Adipose tissue (tissue), 3 donors: ENCODE measurements around the gene XPR1. TPM values are rescaled to one million over a fixed set of nuclear protein-coding genes. Genes with fewer than 3 reads are reported as not detected.
"Not testable (repeated sequence)": the region's sequence is repeated elsewhere in the genome, so short reads cannot be mapped to it uniquely, and the experiment has no call there.

ENCODE experiments used
- H3K27ac ChIP-seq: one replicate; pipeline ENCODE4 v1.5.1; 2013; ENCODE audit warnings: low read depth, low read length
- WGBS, 3 donors: extraction: QIAGEN DNeasy Blood & Tissue Kit; methylation state at CpG; one replicate each; pipeline ENCODE4 v1.1.7; 2013; 5-methylcytosine and 5-hydroxymethylcytosine counted together
- polyA plus RNA-seq, 3 donors: library from polyadenylated mRNA; stranded (reverse); fragments of 200-250 nt; gene quantifications; one replicate each; pipeline ENCODE4 v1.2.3, GENCODE V29; 2013
- donor health status: healthy with polysubstance abuse.
- donor health status: Bipolar disorder and iron deficiency.
- donor health status: healthy.

XPR1 gene
- polyA plus RNA-seq, 3 donors: 3.6 to 5.4 (median 5.1) TPM

DNA sequence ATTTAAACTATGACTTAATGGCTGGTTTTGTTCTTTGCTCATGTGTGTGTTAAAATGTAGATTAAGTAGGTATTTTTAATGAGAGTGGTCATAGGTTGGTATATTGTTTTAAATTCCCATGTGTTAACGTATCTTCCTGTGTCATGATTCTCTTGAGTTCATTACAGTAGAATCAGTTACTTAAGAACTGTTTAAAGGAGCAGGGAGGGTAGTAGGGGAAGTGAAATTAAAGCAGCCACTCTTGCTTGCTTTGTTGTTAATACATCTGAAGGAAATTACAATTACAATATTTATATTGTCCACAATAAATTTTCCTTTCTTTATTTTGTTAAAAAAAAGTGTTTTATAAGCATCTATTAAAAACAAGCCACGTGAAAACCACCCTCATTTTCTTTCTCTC, 161.6 kb downstream of the XPR1 start:
- H3K27ac ChIP-seq: no peak overlapping the region
- WGBS, 3 donors: 63 to 77% (median 70%) methylated on average over 2 of the region's 2 CpGs

DNA sequence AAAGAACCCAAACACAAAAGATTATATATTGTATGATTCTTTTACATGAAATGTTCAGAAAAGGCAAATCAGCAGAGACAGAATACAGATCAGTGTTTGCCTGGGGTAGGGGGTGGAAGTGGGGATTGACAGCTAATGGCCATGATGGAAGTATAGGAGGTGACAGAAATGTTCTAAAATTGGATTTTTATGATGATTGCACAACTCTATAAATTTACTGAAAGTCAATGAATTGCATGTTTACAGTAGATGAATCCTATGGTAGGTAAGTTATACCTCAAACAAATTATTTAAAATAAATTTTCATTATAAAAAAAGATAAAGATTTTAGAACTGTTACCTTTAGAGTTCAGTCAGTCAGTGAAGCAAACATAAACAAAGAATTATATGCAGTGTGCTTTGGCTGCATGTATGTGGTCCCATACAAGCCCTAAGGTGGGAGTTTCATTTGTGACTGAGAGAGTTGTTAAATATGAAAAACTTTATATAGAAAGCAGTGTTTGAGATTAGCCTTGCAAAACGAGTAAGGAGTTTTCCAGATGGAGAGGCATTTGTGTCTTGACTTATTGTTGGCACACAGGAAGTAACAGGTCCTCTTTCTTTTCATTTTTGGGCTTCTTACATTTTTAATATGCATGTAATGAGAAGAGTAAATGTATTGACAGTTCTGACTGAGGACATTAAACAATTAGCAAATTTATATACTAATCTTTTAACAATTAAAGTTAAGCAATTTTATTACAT, 165.2 kb downstream of the XPR1 start:
- 31 to 42% (median 37%) methylated on average over 1 of the region's 1 CpG for WGBS, 3 donors
- H3K27ac ChIP-seq: no peak overlapping the region

DNA sequence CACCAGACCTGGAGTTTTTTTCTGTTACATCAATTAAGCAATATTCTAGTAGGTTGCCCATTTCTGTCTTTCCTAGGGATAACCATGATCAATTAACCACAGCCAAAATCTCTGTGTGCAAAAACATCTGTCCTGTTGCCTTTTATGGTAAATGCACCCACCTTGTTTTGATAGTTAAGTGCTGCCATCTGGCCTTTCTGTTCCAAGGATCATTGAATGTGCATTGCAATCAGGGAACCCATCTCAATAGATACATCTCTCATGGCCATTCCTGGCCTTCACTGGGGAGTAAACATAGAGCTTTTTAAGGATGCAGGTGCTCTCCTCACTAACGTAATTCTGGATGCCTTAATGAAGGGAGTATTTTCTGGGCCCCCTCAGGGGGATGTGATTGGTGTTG, 169.1 kb downstream of the XPR1 start:
- no peak overlapping the region for H3K27ac ChIP-seq
- WGBS, 3 donors: 70 to 86% (median 75%) methylated on average over 1 of the region's 1 CpG

DNA sequence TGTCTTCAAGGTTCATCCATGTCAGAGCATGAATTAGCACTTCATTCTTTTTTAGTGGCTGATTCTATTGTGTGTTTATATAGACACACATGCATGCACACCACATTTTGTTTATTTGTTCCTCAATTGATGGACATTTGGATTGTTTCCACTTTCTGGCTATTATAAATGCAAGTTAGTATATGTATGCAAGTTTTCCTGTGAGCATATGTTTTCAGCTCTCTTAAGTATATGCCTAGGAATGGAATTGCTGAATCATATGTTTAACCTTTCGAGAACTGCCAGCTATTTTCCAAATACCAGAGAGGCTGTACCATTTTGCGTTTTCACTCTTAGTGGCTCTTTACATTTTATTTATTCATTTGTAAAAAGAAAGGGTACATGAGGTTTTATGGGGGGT, 171.0 kb downstream of the XPR1 start:
- 94 to 99% (median 98%) methylated on average over 2 of the region's 2 CpGs for WGBS, 3 donors
- no peak overlapping the region for H3K27ac ChIP-seq

DNA sequence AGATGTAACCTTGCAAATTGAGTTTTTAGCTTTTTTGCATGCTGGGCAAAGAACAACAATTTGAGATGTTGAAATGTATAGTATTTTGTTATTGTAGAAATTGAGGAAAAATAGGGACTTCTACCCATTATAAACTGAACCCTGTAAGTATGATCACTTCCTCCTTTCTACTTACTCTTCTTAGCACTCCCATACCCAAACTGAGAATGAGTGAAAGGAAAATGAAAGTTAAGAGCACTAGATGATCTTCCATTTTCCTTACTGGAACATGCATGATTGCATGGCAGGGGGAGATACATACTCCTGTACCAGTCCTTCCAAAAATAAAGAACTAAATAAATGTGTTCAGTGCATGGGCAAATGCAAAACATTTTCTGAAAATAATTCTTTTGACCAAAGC, 173.5 kb downstream of the XPR1 start:
- no peak overlapping the region for H3K27ac ChIP-seq

DNA sequence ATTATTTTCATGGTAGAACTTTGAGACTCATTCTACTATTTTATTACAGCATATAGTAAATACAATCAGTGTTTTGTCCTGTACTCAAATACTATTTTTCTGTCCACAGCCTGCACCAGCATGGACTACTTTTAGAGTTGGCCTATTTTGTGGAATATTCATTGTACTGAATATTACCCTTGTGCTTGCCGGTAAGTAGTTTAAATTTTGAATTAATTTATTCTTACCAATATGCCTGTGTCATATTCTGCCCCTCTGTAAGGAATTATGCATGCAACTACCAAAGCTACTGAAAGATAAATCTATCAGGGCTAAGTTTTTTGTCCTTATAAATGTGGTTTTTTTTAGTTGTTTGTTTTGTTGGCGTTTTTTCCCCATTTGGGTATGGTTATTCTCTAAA, 179.5 kb downstream of the XPR1 start:
- WGBS, 3 donors: 89 to 99% (median 99%) methylated on average over 2 of the region's 2 CpGs
- no peak overlapping the region for H3K27ac ChIP-seq

DNA sequence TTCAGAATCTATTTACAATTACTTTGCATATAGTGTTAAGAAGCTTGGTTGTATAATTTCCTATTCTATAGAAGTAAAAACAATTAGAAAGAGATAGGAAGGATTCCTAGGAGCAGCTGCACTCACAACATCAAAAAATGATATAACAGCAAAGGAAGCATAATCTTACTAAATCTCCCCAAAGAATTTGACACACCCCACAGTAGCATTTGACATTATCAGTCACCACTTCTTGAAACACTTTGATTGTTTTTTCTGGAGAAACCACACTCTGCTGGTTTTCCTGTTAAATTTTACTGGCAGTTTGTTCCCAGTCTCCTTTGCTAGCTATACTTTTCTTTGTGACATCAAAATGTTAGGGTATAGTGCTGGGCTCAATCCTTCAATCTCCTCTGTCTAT, 180.1 kb downstream of the XPR1 start:
- no peak overlapping the region for H3K27ac ChIP-seq

DNA sequence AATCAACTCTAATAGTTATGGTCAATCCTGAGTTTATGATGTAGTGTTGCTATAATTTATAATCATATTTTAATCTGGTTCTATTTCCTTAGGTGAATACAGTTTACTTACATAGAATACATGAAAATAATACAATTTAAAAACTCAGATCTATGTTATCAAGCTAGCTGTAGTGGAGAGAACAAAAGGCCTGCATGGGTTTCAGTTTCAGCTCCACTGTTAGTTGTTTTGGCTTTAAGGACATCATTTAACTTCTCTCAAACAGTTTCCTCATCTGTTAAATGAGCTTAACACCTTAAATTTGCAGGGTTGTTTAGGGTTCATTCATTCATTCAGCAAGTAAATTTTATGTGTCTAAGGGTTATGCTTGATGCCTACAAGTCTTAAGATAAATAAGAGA, 182.4 kb downstream of the XPR1 start:
- H3K27ac ChIP-seq: no peak overlapping the region

DNA sequence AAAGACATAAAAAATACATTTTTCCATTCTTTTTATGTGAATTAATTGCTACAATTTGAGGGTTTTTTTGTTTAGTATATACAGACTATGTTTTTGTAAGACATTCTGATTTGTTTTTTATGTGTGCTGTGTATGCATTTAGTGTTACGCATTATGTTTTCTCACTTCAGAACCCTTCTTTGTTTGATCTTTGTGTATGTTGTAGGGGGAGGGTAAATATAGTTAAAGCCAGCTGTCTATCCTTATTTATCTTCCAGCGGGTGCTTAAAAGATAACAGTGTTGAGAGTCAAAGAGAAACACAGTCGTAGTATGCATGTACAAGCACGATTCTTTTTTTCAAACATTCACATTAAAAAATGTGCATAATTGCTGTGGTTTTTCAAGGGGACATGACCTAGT, 183.4 kb downstream of the XPR1 start:
- 30 to 85% (median 84%) methylated on average over 4 of the region's 4 CpGs for WGBS, 3 donors
- H3K27ac ChIP-seq: no peak overlapping the region

DNA sequence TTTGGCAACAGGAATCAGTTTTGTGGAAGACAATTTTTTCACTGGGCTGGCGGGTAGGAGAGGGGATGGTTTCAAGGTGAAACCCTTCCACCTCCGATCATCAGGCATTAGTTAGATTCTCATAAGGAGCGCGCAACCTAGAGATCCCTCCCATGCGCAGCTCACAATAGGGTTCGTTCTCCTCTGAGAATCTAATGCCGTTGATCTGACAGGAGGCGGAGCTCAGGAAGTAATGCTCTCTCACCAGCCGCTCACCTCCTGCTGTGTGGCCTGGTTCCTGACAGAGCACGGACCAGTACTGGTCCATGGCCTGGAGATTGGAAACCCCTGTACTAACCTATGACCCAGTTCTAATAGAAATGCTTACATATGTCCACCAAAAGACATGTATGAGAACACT, 184.3 kb downstream of the XPR1 start:
- WGBS, 3 donors: 91 to 95% (median 91%) methylated on average over 10 of the region's 10 CpGs
- no peak overlapping the region for H3K27ac ChIP-seq

DNA sequence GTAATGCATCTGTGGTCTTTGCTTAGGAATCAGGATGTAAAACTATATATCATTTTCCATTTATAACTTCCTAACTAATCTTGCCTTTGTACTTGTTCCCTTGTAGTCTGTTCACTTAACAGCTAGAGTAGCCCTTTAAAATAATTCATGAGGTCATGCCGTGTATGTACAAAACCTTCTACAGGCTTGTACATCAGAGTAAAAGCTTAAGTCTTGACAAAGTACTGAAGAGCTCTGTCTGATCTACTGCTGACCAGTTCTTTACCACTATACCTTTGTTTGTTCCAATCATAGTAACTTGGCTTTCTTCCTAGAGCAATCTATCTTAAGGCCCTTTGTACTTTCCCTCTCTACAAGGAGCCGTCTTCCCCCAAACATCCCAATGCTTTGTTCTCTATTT, 190.1 kb downstream of the XPR1 start:
- WGBS, 3 donors: 69 to 93% (median 87%) methylated on average over 2 of the region's 2 CpGs
- H3K27ac ChIP-seq: no peak overlapping the region

DNA sequence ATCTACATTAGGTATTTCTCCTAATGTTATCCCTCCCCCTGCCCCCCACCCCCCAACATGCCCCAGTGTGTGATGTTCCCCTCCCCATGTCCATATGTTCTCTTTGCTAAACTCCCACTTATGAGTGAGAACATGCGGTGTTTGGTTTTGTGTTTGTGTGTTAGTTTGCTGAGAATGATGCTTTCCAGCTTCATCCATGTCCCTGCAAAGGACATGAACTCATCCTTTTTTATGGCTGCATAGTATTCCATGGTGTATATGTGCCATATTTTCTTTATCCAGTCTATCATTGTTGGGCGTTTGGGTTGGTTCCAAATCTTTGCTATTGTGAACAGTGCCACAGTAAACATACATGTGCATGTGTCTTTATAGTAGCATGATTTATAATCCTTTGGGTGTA, 199.7 kb downstream of the XPR1 start:
- H3K27ac ChIP-seq: not testable (repeated sequence)
- 96 to 100% (median 97%) methylated on average over 2 of the region's 2 CpGs for WGBS, 3 donors

DNA sequence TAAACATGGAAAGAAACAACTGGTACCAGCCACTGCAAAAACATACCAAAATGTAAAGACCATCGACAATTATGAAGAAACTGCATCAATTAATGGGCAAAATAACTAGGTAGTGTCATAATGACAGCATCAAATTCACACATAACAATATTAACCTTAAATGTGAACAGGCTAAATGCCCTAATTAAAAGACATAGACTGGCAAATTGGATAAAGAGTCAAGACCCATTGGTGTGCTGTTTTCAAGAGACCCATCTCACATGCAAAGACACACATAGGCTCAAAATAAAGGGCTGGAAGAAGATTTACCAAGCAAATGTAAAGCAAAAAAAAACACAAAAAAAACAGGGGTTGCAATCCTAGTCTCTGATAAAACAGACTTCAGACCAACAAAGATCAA, 201.4 kb downstream of the XPR1 start:
- WGBS, 3 donors: 95 to 100% (median 100%) methylated on average over 1 of the region's 1 CpG
- H3K27ac ChIP-seq: not testable (repeated sequence)

DNA sequence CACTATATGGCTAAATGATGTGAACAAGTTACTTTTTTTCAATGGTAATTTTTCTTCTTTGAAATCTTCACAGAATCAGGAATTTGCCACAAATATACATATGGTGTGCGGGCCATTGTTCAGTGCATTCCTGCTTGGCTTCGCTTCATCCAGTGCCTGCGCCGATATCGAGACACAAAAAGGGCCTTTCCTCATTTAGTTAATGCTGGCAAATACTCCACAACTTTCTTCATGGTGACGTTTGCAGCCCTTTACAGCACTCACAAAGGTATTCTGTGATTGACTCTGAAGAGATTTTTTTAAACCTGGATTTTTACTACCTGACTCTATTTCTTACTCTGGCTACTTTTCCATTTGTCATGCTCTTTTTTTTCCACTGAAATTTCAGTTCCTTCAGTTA, 204.6 kb downstream of the XPR1 start:
- WGBS, 3 donors: 96 to 98% (median 97%) methylated on average over 6 of the region's 6 CpGs
- no peak overlapping the region for H3K27ac ChIP-seq

DNA sequence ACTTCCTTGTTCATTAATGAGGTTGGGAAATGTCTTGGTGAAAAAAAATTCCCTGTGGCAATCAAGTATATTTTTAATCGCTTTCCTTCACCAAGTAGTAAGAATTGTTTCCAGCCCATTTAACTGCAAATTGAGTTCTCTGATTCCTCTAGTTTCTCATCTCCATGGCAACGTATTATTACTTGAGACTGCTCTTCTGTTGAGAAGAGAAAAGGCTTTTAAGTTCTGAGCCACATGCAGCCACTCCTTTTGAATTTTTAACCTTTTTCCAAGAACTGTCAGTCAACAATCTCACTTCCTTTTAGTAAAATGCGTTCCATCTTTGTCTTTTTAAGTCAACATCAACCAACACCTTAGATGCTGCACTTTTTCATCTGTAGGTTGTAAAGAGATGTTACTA, 205.2 kb downstream of the XPR1 start:
- WGBS, 3 donors: 65 to 90% (median 86%) methylated on average over 3 of the region's 3 CpGs

DNA sequence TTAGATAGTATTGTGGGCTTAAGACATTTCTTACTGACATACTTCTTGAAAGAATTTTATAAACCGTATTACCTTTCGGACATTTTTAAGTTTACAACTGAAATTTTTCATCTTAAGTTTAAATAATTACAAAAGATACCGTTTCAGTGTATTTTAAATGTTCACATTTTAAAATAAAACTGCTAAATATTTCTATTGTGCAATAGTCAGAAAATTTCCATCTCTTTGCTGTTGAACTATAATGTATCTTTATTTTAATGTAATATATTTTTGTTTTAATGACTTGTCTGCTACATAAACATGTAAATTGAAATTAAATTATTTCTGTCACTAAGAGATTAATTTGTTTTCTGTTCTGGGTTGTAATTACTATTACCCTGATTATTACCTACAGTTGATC, 206.7 kb downstream of the XPR1 start:
- 94 to 98% (median 96%) methylated on average over 3 of the region's 3 CpGs for WGBS, 3 donors
- no peak overlapping the region for H3K27ac ChIP-seq

More for the DNA sequence above, 205.2 kb downstream of the XPR1 start:
- no peak overlapping the region for H3K27ac ChIP-seq

DNA sequence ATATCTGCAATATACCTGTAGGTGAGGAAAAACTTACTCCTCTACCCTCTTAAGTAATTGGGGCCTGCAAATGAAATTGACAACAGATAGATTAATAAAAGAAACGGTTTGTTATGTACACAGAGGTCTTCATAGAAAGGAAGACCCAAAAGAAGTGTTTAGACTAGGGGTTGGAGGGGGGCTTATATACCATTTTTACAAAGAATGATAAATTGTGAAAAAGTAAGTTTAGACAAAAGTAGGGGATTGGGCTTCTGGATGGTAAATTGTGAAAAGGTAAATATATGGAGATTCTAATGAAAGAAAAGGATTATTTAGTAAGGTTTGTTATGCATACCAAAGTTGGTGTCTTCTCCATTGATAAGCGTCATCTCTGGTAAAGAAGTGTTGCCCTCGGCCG, 207.7 kb downstream of the XPR1 start:
- 83 to 90% (median 86%) methylated on average over 4 of the region's 4 CpGs for WGBS, 3 donors
- no peak overlapping the region for H3K27ac ChIP-seq

DNA sequence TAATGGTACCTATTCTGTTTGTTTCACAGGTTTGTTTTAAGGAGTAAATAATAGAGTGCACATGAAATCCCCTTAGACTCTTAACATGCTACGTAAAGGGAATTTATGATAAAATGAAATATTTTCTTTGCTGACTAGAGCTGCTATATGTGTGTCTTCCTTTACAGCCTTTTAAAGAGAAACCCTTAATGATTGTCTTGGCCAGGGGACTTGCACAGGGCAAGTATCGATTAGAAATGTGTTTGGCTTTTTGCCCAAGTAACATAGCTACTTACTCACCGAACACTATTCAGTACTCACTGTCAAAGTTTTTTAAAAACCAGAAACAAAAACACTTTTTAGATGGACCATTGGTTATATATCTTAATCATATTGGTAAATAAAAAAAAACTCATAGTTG, 209.6 kb downstream of the XPR1 start:
- WGBS, 3 donors: 40 to 86% (median 84%) methylated on average over 3 of the region's 3 CpGs
- H3K27ac ChIP-seq: no peak overlapping the region

DNA sequence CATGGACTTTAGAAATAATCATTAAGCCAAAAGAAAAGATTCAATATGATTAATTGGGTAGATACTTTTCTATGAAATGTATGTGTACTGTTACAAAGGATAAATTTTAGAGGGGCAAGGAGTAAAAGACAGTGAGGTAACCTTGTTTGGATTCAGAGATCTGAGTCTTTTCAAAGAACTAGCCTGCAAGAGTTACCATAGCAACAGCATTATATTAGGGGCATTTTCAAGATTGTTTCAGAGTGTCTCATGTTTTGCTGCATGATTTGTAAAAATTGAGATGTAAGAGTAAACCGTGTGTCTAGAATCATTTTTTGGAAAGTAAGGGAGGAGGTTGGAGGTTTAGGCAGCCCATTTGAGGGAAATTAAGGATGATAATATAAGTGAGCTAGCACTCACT, 210.2 kb downstream of the XPR1 start:
- 32 to 49% (median 35%) methylated on average over 1 of the region's 1 CpG for WGBS, 3 donors
- no peak overlapping the region for H3K27ac ChIP-seq

DNA sequence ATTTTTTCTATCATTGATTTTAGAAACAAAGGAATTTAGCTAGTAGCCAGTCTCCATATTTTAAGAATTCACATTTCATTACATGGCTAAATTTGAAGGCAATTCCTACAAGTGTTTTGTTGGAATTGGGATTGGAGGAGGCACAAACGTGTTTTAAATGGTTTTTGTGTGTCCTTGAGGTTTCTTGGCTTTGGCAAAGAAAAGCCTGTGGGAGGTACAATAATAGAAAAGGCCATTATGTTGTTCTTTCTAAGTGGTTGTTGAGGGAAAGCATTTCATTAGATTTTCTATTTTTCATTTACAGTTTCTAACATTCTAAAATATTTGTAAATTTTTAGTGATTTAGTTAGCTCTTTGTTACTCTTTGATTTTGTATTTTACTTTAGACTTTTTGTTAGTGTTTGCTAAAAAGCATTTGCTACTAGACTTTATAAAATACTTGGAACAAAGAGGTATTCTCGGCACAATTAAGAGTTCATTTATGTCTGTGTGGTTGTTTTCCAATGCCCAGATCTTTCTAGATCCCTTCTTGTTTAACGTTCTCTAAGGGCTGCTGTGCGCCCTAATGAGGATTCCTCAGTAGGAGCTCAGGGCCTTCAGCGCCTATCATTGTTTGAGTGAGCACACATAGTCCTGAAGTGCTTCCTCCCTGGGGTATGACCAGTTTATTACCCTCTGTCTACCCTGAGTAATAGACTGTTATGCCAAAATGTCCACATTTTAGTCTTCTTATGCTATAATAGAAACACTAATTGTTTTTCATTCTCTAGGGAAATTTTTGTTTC, 210.9 kb downstream of the XPR1 start:
- WGBS, 3 donors: 64 to 68% (median 68%) methylated on average over 5 of the region's 5 CpGs
- H3K27ac ChIP-seq: no peak overlapping the region
